Mucosa of rectum (tissue), 2 donors: Measurements from ENCODE around the gene COMT.

Source experiments
- H3K27ac ChIP-seq, 2 donors: one replicate each; pipeline ENCODE4 v1.7.0; 2013; ENCODE audit warnings: inconsistent platforms in 2 of 2, low read depth in 2 of 2, low read length in 2 of 2
- H3K27me3 ChIP-seq, 2 donors: one replicate each; pipeline ENCODE4 v1.7.0; 2013; ENCODE audit warnings: low read length in 2 of 2; ENCODE audit not compliant: control insufficient read depth in 2 of 2, insufficient read depth in 2 of 2
- H3K36me3 ChIP-seq, 2 donors: one replicate each; pipeline ENCODE4 v1.7.0; 2013; ENCODE audit warnings: low read length in 2 of 2; ENCODE audit not compliant: control insufficient read depth in 2 of 2, insufficient read depth in 2 of 2
- H3K4me1 ChIP-seq, 2 donors: one replicate each; pipeline ENCODE4 v1.7.0; 2013; ENCODE audit warnings: low read length in 2 of 2, mild to moderate bottlenecking in 1 of 2; ENCODE audit not compliant: control insufficient read depth in 2 of 2, insufficient read depth in 2 of 2
- H3K4me3 ChIP-seq, 2 donors: one replicate each; pipeline ENCODE4 v1.7.0; 2013; ENCODE audit warnings: low read length in 2 of 2
- H3K9ac ChIP-seq, 2 donors: one replicate each; pipeline ENCODE4 v1.7.0; 2013; ENCODE audit warnings: low read length in 2 of 2, low read depth in 1 of 2, mild to moderate bottlenecking in 1 of 2
- H3K9me3 ChIP-seq, 2 donors: one replicate each; pipeline ENCODE4 v1.7.0; 2013; ENCODE audit warnings: low read length in 2 of 2; ENCODE audit not compliant: control insufficient read depth in 2 of 2
- donor health status: healthy.
- donor health status: Normal muscosa, but diverticular disease.

The COMT gene

DNA sequence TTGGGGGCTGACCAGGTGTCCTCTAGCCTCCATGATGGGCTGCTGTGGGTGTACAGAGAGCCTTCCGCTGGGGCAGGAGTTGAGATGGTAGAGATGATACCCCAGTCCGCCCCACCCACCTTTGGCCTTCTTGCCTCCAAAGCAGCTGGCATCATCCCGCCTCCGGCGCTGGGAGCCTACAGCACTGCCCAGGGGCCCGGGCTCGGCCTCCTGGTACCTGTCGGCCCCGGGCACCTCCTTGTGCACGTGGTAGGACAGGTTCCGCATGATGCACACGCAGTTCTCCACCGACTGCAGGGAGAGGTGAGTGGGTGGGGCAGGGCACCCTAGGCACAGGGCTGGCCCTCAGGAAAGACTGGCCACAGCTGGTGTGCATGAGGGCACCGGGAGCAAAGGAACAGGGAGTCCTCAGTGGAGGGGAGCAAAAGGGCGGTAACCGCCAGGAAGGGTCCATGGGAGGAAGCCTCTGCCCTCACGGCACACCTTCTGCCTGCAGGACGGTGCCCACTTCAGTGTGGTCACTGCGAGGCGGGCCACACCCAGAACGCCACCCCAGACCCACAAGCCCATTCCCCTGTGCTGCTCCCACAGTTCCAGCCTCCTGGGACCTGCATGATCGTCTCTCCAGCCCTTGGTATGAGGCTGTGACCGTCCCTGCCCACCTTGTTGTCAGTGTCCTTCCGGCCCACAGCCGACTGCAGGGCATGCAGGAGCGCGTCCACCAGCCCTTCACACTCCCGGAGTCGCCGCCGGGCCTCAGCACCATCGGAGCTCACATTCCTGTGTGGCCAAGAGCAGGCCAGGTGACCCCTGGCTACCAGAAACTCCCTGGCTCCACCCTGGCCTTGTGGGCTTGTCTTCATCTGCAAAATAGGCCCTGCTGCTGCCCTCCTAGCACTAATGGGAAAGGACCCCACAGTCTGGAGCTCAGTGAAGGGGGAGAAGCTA, 36.0 kb downstream of the COMT start:
- Histone ChIP-seq H3K9me3 (no peaks in the 10 kb centered on the region), H3K27ac (no peak overlapping the region), H3K27me3 (no peaks in the 10 kb centered on the region), H3K4me3 (no peak overlapping the region), H3K9ac (no peak overlapping the region), H3K36me3 (no peaks in the 10 kb centered on the region), H3K4me1 (no peaks in the 10 kb centered on the region)

DNA sequence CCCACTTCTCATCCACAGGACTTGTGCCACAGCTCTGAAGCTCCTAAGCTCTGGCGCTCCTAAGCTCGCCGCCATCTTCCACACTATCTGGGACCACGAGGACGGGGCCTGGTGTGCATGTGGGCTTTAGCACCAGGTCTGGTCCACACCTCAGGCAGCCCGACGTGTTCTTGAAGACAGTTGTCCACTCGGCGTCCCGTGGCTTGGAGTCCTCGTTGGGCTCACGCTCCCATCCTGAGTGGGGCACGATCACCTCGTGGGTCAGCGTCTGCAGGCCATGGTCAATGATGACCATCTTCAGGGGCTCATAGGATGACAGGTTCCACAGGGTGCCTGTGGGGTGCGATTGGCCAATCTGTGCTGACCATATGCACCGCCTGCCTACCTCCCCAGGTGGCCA, 37.2 kb downstream of the COMT start:
- H3K36me3 ChIP-seq, result no peaks in the 10 kb centered on the region
- no peak overlapping the region for H3K27ac ChIP-seq
- no peak overlapping the region for H3K9ac ChIP-seq
- no peaks in the 10 kb centered on the region for H3K9me3 ChIP-seq
- no peaks in the 10 kb centered on the region for H3K27me3 ChIP-seq
- no peak overlapping the region for H3K4me3 ChIP-seq
- no peaks in the 10 kb centered on the region for H3K4me1 ChIP-seq

DNA sequence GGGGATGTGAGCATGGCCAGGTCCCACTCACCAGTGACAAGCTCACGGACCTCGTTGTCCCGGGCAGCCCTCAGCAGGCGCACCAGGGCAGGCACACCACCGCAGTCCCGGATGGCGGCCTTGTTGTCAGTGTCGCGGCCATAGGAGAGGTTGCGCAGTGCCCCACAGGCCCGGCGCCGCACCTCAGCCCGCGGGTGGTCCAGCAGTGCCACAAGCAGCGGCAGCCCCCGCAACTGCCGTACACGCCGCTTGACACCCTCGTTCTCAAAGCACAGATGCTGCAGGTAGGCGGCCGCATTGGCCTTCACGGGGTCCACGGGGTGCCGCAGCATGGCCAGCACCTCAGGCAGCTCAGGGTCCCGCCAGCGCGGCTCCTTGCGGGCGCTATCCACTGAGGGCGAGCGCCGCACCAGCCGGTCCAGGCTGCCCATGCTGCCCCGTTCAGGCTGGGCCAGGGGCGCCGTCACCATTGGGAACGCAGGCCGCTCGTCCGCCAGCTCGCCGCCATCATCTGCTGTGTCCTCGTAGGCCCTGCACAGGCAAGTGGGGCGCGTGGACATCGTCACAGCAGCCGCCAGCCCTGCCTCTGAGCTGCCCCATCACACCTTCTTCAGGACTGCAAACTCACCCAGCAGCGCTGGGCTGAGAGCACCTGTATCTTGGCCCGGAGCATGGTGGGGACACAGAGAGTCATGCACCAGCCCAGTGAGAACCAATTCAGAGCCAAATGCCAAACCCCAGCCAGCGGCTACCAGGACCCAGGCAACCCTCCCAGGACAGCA, 38.3 kb downstream of the COMT start:
- no peaks in the 10 kb centered on the region for H3K27me3 ChIP-seq
- no peaks in the 10 kb centered on the region for H3K9me3 ChIP-seq
- no peak overlapping the region for H3K9ac ChIP-seq
- no peak overlapping the region for H3K27ac ChIP-seq
- no peak overlapping the region for H3K4me3 ChIP-seq
- H3K4me1 ChIP-seq, result no peaks in the 10 kb centered on the region
- H3K36me3 ChIP-seq, result no peaks in the 10 kb centered on the region

DNA sequence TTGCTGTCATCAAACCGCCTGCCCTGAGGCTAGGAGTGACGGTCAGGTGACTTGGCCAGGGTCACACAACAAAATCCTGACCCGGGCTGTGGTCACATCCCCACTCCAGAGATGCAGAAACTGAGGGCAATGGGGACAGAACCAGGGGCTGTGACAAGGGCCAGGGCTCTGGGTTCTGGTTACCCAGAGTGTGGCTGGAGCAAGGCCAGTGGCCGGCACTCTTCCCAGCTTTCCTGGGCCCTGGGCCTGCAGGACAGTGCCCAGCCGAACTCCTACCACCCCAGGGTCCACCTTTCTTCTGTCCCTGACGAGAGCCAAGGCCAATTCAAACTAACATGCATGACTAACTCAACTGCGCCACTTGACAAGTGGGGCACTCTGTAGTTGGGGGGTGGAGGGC, 39.2 kb downstream of the COMT start:
- Histone ChIP-seq H3K36me3 (no peaks in the 10 kb centered on the region), H3K4me3 (no peak overlapping the region), H3K9me3 (no peaks in the 10 kb centered on the region), H3K4me1 (peaks cover under 1 to 2% of the 10 kb centered on the region in 2 donors), H3K27ac (no peak overlapping the region), H3K9ac (no peak overlapping the region), H3K27me3 (no peaks in the 10 kb centered on the region)

DNA sequence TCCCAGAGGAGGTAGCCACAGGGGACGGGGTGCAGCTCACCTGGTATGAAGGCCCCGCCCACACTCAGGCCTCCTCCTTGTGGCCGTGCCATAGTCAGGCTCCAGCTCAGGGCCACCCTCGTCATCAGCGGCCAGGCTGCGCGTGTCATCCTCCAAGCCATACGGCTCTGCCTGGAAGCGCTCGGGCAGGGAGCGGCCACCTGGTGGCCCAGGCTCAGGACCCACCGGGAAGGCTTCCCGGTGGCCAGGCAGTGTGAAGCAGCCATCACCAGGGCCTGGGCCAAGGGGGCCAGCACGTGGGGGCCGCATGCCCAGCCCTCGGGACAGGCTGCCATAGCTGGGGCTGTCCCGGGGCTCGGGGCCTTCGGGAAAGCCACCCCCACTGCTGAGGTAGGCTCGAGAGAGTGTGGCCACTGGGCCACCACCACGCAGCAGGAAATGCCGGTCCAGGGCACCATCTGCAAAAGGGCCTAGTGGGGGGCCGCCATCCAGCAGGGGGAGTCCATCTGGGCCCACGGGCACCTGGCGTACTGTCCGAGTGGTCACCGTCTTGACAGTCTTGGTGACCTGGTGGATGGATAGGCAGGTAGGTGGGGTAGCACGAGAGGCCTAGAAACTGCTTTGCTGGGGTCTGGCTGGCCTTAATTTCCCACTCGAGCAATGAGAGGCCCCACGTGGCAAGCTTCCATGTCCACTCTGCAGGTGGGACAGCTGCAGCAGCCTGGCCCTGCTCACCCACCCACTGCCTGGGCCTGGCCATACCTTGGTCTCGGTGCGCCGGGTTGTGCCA, 39.8 kb downstream of the COMT start:
- Histone ChIP-seq H3K9ac (no peak overlapping the region), H3K4me3 (no peak overlapping the region), H3K36me3 (no peaks in the 10 kb centered on the region), H3K27me3 (no peaks in the 10 kb centered on the region), H3K27ac (no peak overlapping the region), H3K9me3 (no peaks in the 10 kb centered on the region), H3K4me1 (peaks cover 7 to 8% of the 10 kb centered on the region in 2 donors)

DNA sequence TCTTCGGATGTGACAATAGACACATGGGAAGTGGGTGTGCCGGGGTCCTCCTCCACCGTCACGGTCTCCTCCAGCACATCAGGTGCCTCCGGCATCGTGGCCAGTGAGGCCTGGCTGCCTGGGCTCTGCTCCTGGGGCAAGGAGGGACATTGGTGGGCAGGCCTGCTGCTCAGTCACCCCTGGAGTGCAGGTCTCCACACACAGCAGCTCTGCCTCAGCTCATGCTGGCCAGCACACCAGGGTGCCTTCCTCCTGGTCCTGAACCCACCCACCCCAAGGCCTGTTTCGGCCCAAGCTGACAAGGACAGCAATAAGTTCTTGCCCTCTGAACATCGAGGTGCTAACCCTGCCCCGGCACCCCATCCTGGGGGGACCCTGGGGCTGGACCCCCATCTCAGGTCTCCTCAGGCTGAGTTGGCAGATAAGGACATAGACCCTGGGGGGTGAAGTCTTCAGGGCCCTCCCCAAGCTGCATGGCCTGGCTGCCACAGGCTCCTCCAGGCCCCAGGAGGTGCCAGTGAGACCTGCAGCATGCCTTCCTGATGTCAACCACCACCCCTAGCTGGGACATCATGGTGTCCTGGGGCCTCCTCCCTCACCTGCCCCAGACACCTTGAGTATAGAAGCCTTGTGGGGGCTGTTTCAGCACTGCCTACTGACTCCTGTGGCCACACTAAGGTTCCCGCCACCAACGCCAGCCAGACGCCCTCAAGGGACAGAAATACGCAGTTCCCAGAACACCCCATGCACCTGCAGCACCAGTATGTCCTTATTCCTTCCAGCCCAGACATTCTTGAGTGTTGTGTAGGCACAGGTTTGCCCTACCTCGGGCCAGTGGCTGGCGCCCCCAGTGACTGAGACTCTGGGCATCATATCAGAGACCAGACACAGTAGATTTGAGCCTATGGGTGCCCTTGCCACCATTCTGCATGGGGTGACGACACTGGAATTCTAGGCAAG, 40.7 kb downstream of the COMT start:
- peaks cover 9 to 14% of the 10 kb centered on the region in 2 donors for H3K4me1 ChIP-seq
- H3K36me3 ChIP-seq, result no peaks in the 10 kb centered on the region
- no peak overlapping the region for H3K9ac ChIP-seq
- no peak overlapping the region for H3K4me3 ChIP-seq
- H3K27me3 ChIP-seq, result no peaks in the 10 kb centered on the region
- no peaks in the 10 kb centered on the region for H3K9me3 ChIP-seq
- no peak overlapping the region for H3K27ac ChIP-seq

DNA sequence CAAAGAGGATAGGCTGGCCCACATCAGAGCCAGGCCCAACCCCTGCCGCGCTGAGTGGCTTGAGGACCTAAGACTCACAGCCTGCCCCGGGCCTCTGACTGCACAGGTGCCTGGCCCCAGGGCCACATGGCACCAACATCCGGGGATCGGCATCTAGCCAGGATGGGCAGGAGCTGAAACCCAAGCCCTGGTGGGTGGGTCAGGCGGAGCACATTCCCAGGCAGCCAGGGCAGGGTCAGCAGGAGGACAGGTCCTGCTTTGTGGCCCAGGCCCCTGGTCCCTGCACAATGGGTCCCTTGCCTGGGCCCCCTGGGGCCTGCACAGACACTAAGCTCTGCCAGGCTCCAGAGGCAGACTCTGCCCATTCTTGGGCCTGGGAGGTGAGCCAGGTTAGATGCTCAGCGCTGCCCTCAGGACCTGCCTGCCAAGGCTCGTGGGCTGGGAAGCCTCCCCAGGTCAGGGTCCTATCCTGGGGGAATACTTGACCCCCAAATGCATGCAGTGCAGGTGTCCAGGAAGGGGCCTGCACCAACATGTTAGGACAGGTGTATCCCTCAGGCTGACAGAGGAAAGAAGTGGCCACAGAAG, 41.5 kb downstream of the COMT start:
- peaks cover 12 to 14% of the 10 kb centered on the region in 2 donors for H3K4me1 ChIP-seq
- no peaks in the 10 kb centered on the region for H3K9me3 ChIP-seq
- no peak overlapping the region for H3K9ac ChIP-seq
- H3K36me3 ChIP-seq, result no peaks in the 10 kb centered on the region
- H3K27ac ChIP-seq, result no peak overlapping the region
- no peak overlapping the region for H3K4me3 ChIP-seq
- H3K27me3 ChIP-seq, result no peaks in the 10 kb centered on the region

DNA sequence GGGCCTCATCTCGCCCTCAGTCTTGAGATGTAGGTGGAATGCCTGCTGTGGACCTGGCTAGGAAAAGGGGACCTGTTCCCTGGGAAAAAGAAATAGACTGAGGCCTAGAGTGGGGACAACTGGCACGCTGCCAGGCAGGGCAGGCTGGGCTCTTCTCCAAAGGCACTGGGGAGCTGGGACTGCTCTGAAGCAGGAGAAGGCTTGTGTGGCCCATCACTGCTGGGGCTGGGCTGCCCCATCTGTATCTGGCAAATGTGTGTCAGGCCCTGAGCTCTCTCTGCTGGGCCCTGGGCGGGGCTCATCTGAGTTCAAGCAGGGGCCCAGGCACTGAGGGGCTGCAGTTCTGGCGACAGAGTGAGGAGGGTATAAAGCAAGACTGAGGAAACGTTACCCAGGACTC, 42.2 kb downstream of the COMT start:
- no peak overlapping the region for H3K27ac ChIP-seq

DNA sequence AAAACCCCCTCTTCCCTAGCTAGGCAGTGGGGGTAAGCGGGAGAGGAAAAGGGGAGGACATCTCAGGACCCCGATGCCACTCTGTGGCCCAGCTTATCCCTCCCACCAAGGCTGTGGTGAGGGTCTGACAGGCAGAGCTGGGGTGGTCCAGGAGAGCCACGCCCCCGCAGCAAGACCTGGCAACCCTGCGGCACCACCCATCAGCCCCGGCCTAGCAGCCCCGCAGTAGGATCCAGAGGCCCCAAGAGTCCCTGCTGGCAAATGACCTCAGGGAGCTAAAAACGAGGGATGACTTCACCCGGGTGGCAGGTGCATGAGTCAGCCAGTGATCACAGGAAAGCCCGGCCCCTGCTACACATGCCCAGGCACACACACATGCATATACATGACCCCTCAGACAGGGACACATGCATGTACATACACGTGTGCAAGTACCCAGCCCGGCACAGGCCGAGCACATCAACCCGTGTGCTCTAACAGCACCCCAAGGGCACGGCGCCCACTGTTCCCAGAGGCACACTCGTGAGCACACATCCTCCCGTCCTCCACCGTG, 42.7 kb downstream of the COMT start:
- Histone ChIP-seq H3K4me1 (peaks cover 12 to 14% of the 10 kb centered on the region in 2 donors), H3K36me3 (no peaks in the 10 kb centered on the region), H3K9me3 (no peaks in the 10 kb centered on the region), H3K27ac (no peak overlapping the region), H3K9ac (no peak overlapping the region), H3K4me3 (no peak overlapping the region), H3K27me3 (no peaks in the 10 kb centered on the region)

More for the DNA sequence above, 42.2 kb downstream of the COMT start:
- Histone ChIP-seq H3K27me3 (no peaks in the 10 kb centered on the region), H3K4me1 (peaks cover 12 to 14% of the 10 kb centered on the region in 2 donors), H3K9ac (no peak overlapping the region), H3K4me3 (no peak overlapping the region), H3K36me3 (no peaks in the 10 kb centered on the region), H3K9me3 (no peaks in the 10 kb centered on the region)
